SH-SY5Y (cell line): Measurements from ENCODE around the gene PFDN1.

Source experiments
- GATA2 ChIP-seq: IDR thresholded peaks from 2 replicates; pipeline ENCODE4 v1.6.1; 2011; ENCODE audit warnings: mild to moderate bottlenecking, low read depth, low read length
- GATA3 ChIP-seq: IDR thresholded peaks from 2 replicates; pipeline ENCODE4 v1.6.1; 2011; ENCODE audit warnings: low read depth, mild to moderate bottlenecking, low read length, moderate library complexity

GRCh38 chr5:140347360-140347759 is 44.5 kb upstream of the PFDN1 start:
- no peak for TF ChIP-seq GATA3
- TF ChIP-seq GATA2 = no peak
